K562 (cell line): ENCODE data around the gene MTF1. TPM values are rescaled to one million over a fixed set of nuclear protein-coding genes. Genes with fewer than 3 reads are reported as not detected.

Experiments used
- ATAC-seq: fragments of 200-7000 bp; cut with Tn5 transposase; 3 replicates; pipeline ENCODE4 v1.9.1; 2020; ENCODE audit warnings: moderate library complexity
- BruUV-seq: library from RNA; stranded (reverse); fragments of 400-500 nt; replicated peaks from 2 replicates; lab custom pipeline; 2021; lab: Mats Ljungman, UMichigan
- CTCF ChIA-PET: fragments of 300-600 bp; formaldehyde crosslinking; extraction: SDS; loops from one replicate; lab custom pipeline; 2021; ENCODE audit warnings: low intra/inter-chr PET ratio; lab: Yijun Ruan, JAX
- POLR2A ChIA-PET: fragments of 300-600, 350-650 bp; sonication (Branson Sonifier 250); formaldehyde crosslinking; extraction: SDS; loops from one replicate; lab custom pipeline; 2021; ENCODE audit warnings: antibody characterized with exemption, inconsistent platforms; lab: Yijun Ruan, JAX
- DNase-seq, 4 experiments: peaks; one replicate each; pipeline versions ENCODE4 v3.0.0 to v3.0.0-alpha.2; 2011 to 2018; ENCODE audit warnings: low spot score in 3 of 4, mixed read lengths in 3 of 4; ENCODE audit errors: extremely low read depth in 1 of 4
- FAIRE-seq: peaks from 2 replicates; lab custom pipeline; 2011; peaks lifted over from hg19 to GRCh38; lab: Jason Lieb, UNC
- H2AFZ ChIP-seq: 2 replicates; pipeline ENCODE4 v1.6.0; 2011; ENCODE audit warnings: low read depth, low read length, control low read depth, inconsistent platforms
- H3K27ac ChIP-seq: fragments of 200-600 bp; 3 replicates; pipeline ENCODE4 v1.8.0; 2011; ENCODE audit warnings: low read depth, mild to moderate bottlenecking, control low read depth, inconsistent platforms, low read length, moderate library complexity, mixed read lengths; ENCODE audit errors: extremely low read depth
- H3K27me3 ChIP-seq, 2 experiments: fragments of 300-600 bp in 1 of 2; 2 replicates in 1 of 2; 3 replicates in 1 of 2; pipeline versions ENCODE4 v1.6.0 to v1.8.0; 2011; ENCODE audit warnings: inconsistent platforms in 2 of 2, low read length in 2 of 2, mild to moderate bottlenecking in 1 of 2, mixed read lengths in 1 of 2, moderate library complexity in 1 of 2; ENCODE audit not compliant: control insufficient read depth in 2 of 2, insufficient read depth in 2 of 2
- H3K36me3 ChIP-seq: fragments of 300-600 bp; 3 replicates; pipeline ENCODE4 v1.8.0; 2011; ENCODE audit warnings: mild to moderate bottlenecking, low read length, inconsistent platforms; ENCODE audit not compliant: control insufficient read depth, insufficient read depth
- H3K4me1 ChIP-seq, 2 experiments: fragments of 200-600 bp in 1 of 2; replicated peaks in 1 of 2; 2 replicates in 1 of 2; 3 replicates in 1 of 2; pipeline versions ENCODE4 v1.5.1 to v1.8.0; 2011; ENCODE audit warnings: inconsistent platforms in 2 of 2, low read length in 2 of 2, mild to moderate bottlenecking in 1 of 2, mixed read lengths in 1 of 2, moderate library complexity in 1 of 2; ENCODE audit not compliant: control insufficient read depth in 2 of 2, insufficient read depth in 2 of 2
- H3K4me2 ChIP-seq: 2 replicates; pipeline ENCODE4 v1.6.1; 2011; ENCODE audit warnings: low read length, control low read depth, inconsistent platforms, mixed read lengths; ENCODE audit not compliant: insufficient read depth
- H3K4me3 ChIP-seq: fragments of 200-600 bp; sonication (generic), shearing (Covaris generic); 2 replicates; pipeline ENCODE4 v1.5.1; 2016; ENCODE audit warnings: control low read depth, inconsistent platforms
- H3K79me2 ChIP-seq: fragments of 200-600 bp; 3 replicates; pipeline ENCODE4 v1.8.0; 2011; ENCODE audit warnings: low read length, inconsistent platforms; ENCODE audit not compliant: control insufficient read depth, insufficient read depth
- H3K9ac ChIP-seq, 2 experiments: 2 replicates each; pipeline versions ENCODE4 v1.6.0 to v1.6.1; 2011; ENCODE audit warnings: low read depth in 2 of 2, low read length in 2 of 2, control low read depth in 1 of 2, inconsistent platforms in 1 of 2, mild to moderate bottlenecking in 1 of 2, mixed read lengths in 1 of 2; ENCODE audit not compliant: insufficient read depth in 1 of 2
- H3K9me1 ChIP-seq: one replicate; pipeline ENCODE4 v1.6.0; 2011; ENCODE audit warnings: inconsistent platforms, mild to moderate bottlenecking, low read length, moderate library complexity; ENCODE audit not compliant: control insufficient read depth, insufficient read depth
- H3K9me3 ChIP-seq: replicated peaks from 2 replicates; pipeline ENCODE4 v1.5.1; 2011; ENCODE audit warnings: low read depth, low read length, inconsistent platforms; ENCODE audit not compliant: control insufficient read depth, insufficient read depth
- H4K20me1 ChIP-seq: replicated peaks from 2 replicates; pipeline ENCODE4 v1.6.1; 2011; ENCODE audit warnings: low read length, inconsistent platforms, mixed read lengths; ENCODE audit not compliant: control insufficient read depth, insufficient read depth
- ADNP ChIP-seq: fragments of 200-800 bp; sonication (Bioruptor generic); IDR thresholded peaks from 2 replicates; pipeline ENCODE4 v1.6.1; 2016; ENCODE audit warnings: missing genetic modification characterization, missing compliant biosample characterization
- CBFA2T3 ChIP-seq: fragments of 450-650 bp; IDR thresholded peaks from 2 replicates; pipeline ENCODE4 v1.6.1; 2017
- CUX1 ChIP-seq: fragments of 200-800 bp; sonication (Bioruptor generic); IDR thresholded peaks from 2 replicates; pipeline ENCODE4 v1.6.1; 2016; ENCODE audit warnings: missing genetic modification characterization, missing compliant biosample characterization
- HINFP ChIP-seq: fragments of 450-650 bp; conservative IDR thresholded peaks from 2 replicates; pipeline ENCODE4 v1.6.1; 2016; ENCODE audit warnings: missing genetic modification characterization, low read depth, mild to moderate bottlenecking, control low read depth, missing compliant biosample characterization
- HMBOX1 ChIP-seq: sonication (generic); IDR thresholded peaks from 2 replicates; pipeline ENCODE4 v1.6.1; 2016
- KAT8 ChIP-seq: fragments of 450-650 bp; IDR thresholded peaks from 2 replicates; pipeline ENCODE4 v1.6.1; 2016; ENCODE audit warnings: low read depth, mild to moderate bottlenecking
- NCOR1 ChIP-seq: fragments of 450-650 bp; IDR thresholded peaks from 2 replicates; pipeline ENCODE4 v1.6.1; 2016; ENCODE audit warnings: mild to moderate bottlenecking, moderate library complexity
- NR2C1 ChIP-seq, 2 experiments: fragments of 450-650 bp; IDR thresholded peaks; 2 replicates each; pipeline ENCODE4 v1.6.1; 2017; ENCODE audit warnings: mild to moderate bottlenecking in 2 of 2, antibody characterized with exemption in 1 of 2, inconsistent platforms in 1 of 2, missing compliant biosample characterization in 1 of 2, missing genetic modification characterization in 1 of 2
- SOX6 ChIP-seq: fragments of 450-650 bp; IDR thresholded peaks from 2 replicates; pipeline ENCODE4 v1.6.1; 2014; ENCODE audit warnings: mild to moderate bottlenecking
- ZNF134 ChIP-seq: fragments of 250-450 bp; sonication (Bioruptor Pico); conservative IDR thresholded peaks from 2 replicates; pipeline ENCODE4 v1.4.0; 2020
- ZNF184 ChIP-seq: sonication (generic); formaldehyde crosslinking; IDR thresholded peaks from 2 replicates; pipeline ENCODE4 v1.5.0; 2020; ENCODE audit warnings: missing genetic modification reagents
- in situ Hi-C: fragments of 300-500 bp; cut with MboI; formaldehyde crosslinking; loops from 4 replicates; pipeline ENCODE4 v1.15.0; 2018; ENCODE audit warnings: inconsistent platforms, mixed read lengths
- intact Hi-C: fragments of 100-400 bp; cut with micrococcal nuclease; formaldehyde crosslinking; loops from 2 replicates; pipeline ENCODE4 v1.14.2; 2022
- polyA plus RNA-seq, 8 experiments: library from polyadenylated mRNA; depleted of rRNA in 4 of 8; stranded (reverse) in 5 of 8; unstranded in 3 of 8; fragments of >200 nt; fragmentation: Nextera tagmentation in 2 of 8; fragmentation: Illumina TruSeq in 1 of 8; extraction: Ambion mirVana in 2 of 8; extraction: Trizol in 1 of 8; gene quantifications; 2 replicates each; pipeline versions ENCODE4 v1.2.1 to v1.2.3, GENCODE V29; 2011 to 2014; ENCODE audit warnings: inconsistent platforms in 1 of 8, missing spikeins in 1 of 8
- total RNA-seq, 7 experiments: library from RNA; depleted of rRNA in 6 of 7; stranded (reverse); fragments of >200 nt in 6 of 7; fragmentation: Illumina TruSeq in 2 of 7; extraction: Trizol in 2 of 7; gene quantifications; 2 replicates each; pipeline versions ENCODE4 v1.2.1 to v1.2.3, GENCODE V29; 2011 to 2021; ENCODE audit warnings: low replicate concordance in 1 of 7

Gene MTF1
- total and polyA plus RNA-seq, 9 of the 15 experiments (the other 6 are each of a cell fraction or from before 2014, with no cell fraction given) = 1.1 to 12.2 (median 4.3) TPM

- peak in 2 of 4 experiments; percentile 32 to 42 for DNase-seq
- TF ChIP-seq KAT8 = no peak
- TF ChIP-seq HMBOX1 = peak; percentile 60; the same call in 1 of the 2 replicates
- TF ChIP-seq ZNF134 = no peak
- TF ChIP-seq HINFP = no peak
- no peak; the same call in 1 of the 2 replicates for TF ChIP-seq NCOR1
- no peak for TF ChIP-seq ADNP (tag)
- TF ChIP-seq SOX6 = peak; percentile 55; the same call in 1 of the 2 replicates
- no peak for TF ChIP-seq CUX1 (CRISPR knock-in tag)
- no peak for TF ChIP-seq ZNF184 (CRISPR knock-in tag)
- TF ChIP-seq NR2C1 (IDR thresholded peaks at IDR 0.05) = no peak
- peak; percentile 40; the same call in 1 of the 2 replicates for TF ChIP-seq NR2C1 (tag; IDR thresholded peaks at IDR 0.05)
- TF ChIP-seq CBFA2T3 = peak; percentile 40
- TF ChIP-seq, all 486 proteins: peak for 4
- Histone ChIP-seq H3K4me1 (peaks cover 6 to 19% of the 10 kb centered on the region in 2 experiments; a peak in 4 of 5 replicates), H3K9me1 (no peaks in the 10 kb centered on the region), H3K36me3 (peaks cover 37% of the 10 kb centered on the region), H4K20me1 (0 out of 2 replicates have a peak, but pooled peaks cover 7% of the 10 kb centered on the region), H3K9ac (no peak overlapping the region), H3K4me2 (0 out of 2 replicates have a peak overlapping the region, but pooled peaks have one; percentile 1), H3K27me3 (no peaks in the 10 kb centered on the region), H3K79me2 (peaks cover 58% of the 10 kb centered on the region), H2AFZ (no peak overlapping the region), H3K9me3 (no peaks in the 10 kb centered on the region), H3K4me3 (no peak overlapping the region), H3K27ac (no peak overlapping the region)
- ATAC-seq = peak; percentile 67
- POLR2A ChIA-PET = interaction anchor here (0.5 to 1.3 kb wide), 3 partner anchors 10 to 48 kb away, joined by 3 to 4 read pairs (median 4); no protein-coding TSS in a partner anchor
- no TSS peak for BruUV-seq
- in situ Hi-C loops = no loop called here
- peak; percentile 71 for FAIRE-seq
- intact Hi-C loops = no loop called here
- CTCF ChIA-PET = no interaction called here
Observed at GRCh38 chr1:37853157-37853556, 6.2 kb downstream of the MTF1 start.
